Trophoblast cell (in vitro differentiated cells and primary cell): ENCODE measurements around the gene MAT2A.

ENCODE experiments used
- DNase-seq, 2 donors: peaks; one replicate each; pipeline ENCODE4 v3.0.0-alpha.2; 2016
- H2AFZ ChIP-seq: 2 replicates; pipeline ENCODE4 v1.6.1; 2013; ENCODE audit warnings: low read length, moderate library complexity, mild to moderate bottlenecking; ENCODE audit not compliant: insufficient read depth, poor library complexity
- H2AK5ac ChIP-seq: 2 replicates; pipeline ENCODE4 v1.6.1; 2013; ENCODE audit warnings: mild to moderate bottlenecking, low read length
- H2BK120ac ChIP-seq: 2 replicates; pipeline ENCODE4 v1.6.1; 2013; ENCODE audit warnings: low read length, mild to moderate bottlenecking, moderate library complexity; ENCODE audit not compliant: insufficient read depth, poor library complexity
- H2BK12ac ChIP-seq: 2 replicates; pipeline ENCODE4 v1.6.1; 2013; ENCODE audit warnings: mild to moderate bottlenecking, low read length, moderate library complexity
- H2BK5ac ChIP-seq: 2 replicates; pipeline ENCODE4 v1.6.1; 2013; ENCODE audit warnings: low read length, low read depth, moderate library complexity, mild to moderate bottlenecking; ENCODE audit not compliant: poor library complexity
- H3K14ac ChIP-seq: 2 replicates; pipeline ENCODE4 v1.6.1; 2013; ENCODE audit warnings: mild to moderate bottlenecking, low read length
- H3K18ac ChIP-seq: 2 replicates; pipeline ENCODE4 v1.6.1; 2013; ENCODE audit warnings: mild to moderate bottlenecking, low read length
- H3K23ac ChIP-seq: 2 replicates; pipeline ENCODE4 v1.6.1; 2013; ENCODE audit warnings: low read length
- H3K27ac ChIP-seq: 2 replicates; pipeline ENCODE4 v1.5.1; 2013; ENCODE audit warnings: low read depth, mild to moderate bottlenecking, inconsistent platforms, low read length, moderate library complexity
- H3K27me3 ChIP-seq: 2 replicates; pipeline ENCODE4 v1.6.1; 2013; ENCODE audit warnings: inconsistent platforms, mild to moderate bottlenecking, low read length, moderate library complexity; ENCODE audit not compliant: insufficient read depth
- H3K36me3 ChIP-seq, 2 experiments: 1 replicate in 1 of 2; 2 replicates in 1 of 2; pipeline ENCODE4 v1.6.1; 2013; ENCODE audit warnings: low read length in 2 of 2, mild to moderate bottlenecking in 2 of 2, moderate library complexity in 1 of 2; ENCODE audit not compliant: insufficient read depth in 2 of 2, control insufficient read depth in 1 of 2
- H3K4ac ChIP-seq: 2 replicates; pipeline ENCODE4 v1.6.1; 2013; ENCODE audit warnings: low read depth, mild to moderate bottlenecking, low read length, moderate library complexity
- H3K4me1 ChIP-seq, 2 experiments: 1 replicate in 1 of 2; 2 replicates in 1 of 2; pipeline ENCODE4 v1.6.1; 2013; ENCODE audit warnings: low read length in 2 of 2, mild to moderate bottlenecking in 2 of 2, moderate library complexity in 1 of 2; ENCODE audit not compliant: insufficient read depth in 2 of 2, control insufficient read depth in 1 of 2
- H3K4me2 ChIP-seq: 2 replicates; pipeline ENCODE4 v1.6.1; 2013; ENCODE audit warnings: inconsistent platforms, mild to moderate bottlenecking, low read length, moderate library complexity
- H3K4me3 ChIP-seq: 2 replicates; pipeline ENCODE4 v1.5.1; 2013; ENCODE audit warnings: mild to moderate bottlenecking, low read depth, low read length, inconsistent platforms
- H3K79me1 ChIP-seq: one replicate; pipeline ENCODE4 v1.6.1; 2013; ENCODE audit warnings: low read length
- H3K79me2 ChIP-seq: 2 replicates; pipeline ENCODE4 v1.6.1; 2013; ENCODE audit warnings: low read length, mild to moderate bottlenecking; ENCODE audit not compliant: control insufficient read depth, insufficient read depth, poor library complexity
- H3K9ac ChIP-seq: 2 replicates; pipeline ENCODE4 v1.6.1; 2013; ENCODE audit warnings: mild to moderate bottlenecking, low read length
- H3K9me3 ChIP-seq: 2 replicates; pipeline ENCODE4 v1.6.1; 2013; ENCODE audit warnings: low read depth, mild to moderate bottlenecking, control low read depth, inconsistent platforms, low read length; ENCODE audit not compliant: insufficient read depth
- H4K12ac ChIP-seq: 2 replicates; pipeline ENCODE4 v1.6.1; 2013; ENCODE audit warnings: low read depth, mild to moderate bottlenecking, low read length, moderate library complexity
- H4K8ac ChIP-seq: 2 replicates; pipeline ENCODE4 v1.6.1; 2013; ENCODE audit warnings: low read depth, mild to moderate bottlenecking, low read length, moderate library complexity
- H4K91ac ChIP-seq: one replicate; pipeline ENCODE4 v1.6.1; 2013; ENCODE audit warnings: low read depth, mild to moderate bottlenecking, low read length, moderate library complexity
- WGBS: extraction: QIAGEN DNeasy Blood & Tissue Kit; methylation state at CpG from one replicate; pipeline ENCODE4 v1.1.7; 2013; ENCODE audit warnings: missing lambda C conversion rate; ENCODE audit not compliant: insufficient read length, insufficient coverage; ENCODE audit errors: extremely low coverage; 5-methylcytosine and 5-hydroxymethylcytosine counted together

Gene MAT2A

DNA sequence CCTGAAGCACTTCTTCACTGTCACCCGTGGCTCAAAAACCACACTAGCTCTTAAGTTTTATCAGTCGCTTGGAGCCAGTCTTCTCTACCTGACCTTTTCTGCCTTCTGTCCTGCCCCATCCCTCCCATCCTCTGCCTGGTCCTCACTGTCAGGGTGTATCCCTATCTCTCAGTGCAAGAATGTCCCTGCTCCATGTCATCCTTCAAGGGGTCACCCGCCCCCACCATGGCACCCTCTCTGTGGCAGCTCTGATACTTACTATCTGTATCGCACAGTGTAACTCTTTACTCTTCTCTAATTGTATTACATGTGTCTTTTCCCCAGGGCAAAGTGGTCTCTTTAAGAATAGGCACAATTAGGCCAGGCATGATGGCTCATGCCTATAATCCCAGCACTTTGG lies 49.7 kb downstream of the MAT2A start:
- no peaks in the 10 kb centered on the region for H3K36me3 ChIP-seq
- no peaks in the 10 kb centered on the region for H3K9me3 ChIP-seq
- WGBS = no CpG with 5 or more reads among the region's 4 CpGs
- no peak overlapping the region for H3K4me3 ChIP-seq
- H4K91ac ChIP-seq = no peak overlapping the region
- no peak overlapping the region for H2AFZ ChIP-seq
- no peak for DNase-seq
- no peaks in the 10 kb centered on the region for H3K27me3 ChIP-seq
- peaks cover 4% of the 10 kb centered on the region for H3K79me1 ChIP-seq
- H3K4me1 ChIP-seq = peaks cover 23 to 31% of the 10 kb centered on the region in 2 experiments
- no peak overlapping the region for H2BK120ac ChIP-seq
- no peak overlapping the region for H3K23ac ChIP-seq
- H3K27ac ChIP-seq = no peak overlapping the region
- no peak overlapping the region for H2AK5ac ChIP-seq
- H3K18ac ChIP-seq = no peak overlapping the region
- no peak overlapping the region for H3K9ac ChIP-seq
- H3K4ac ChIP-seq = no peak overlapping the region
- no peak overlapping the region for H2BK5ac ChIP-seq
- no peak overlapping the region for H4K12ac ChIP-seq
- H3K4me2 ChIP-seq = no peak overlapping the region
- no peak overlapping the region for H2BK12ac ChIP-seq
- H4K8ac ChIP-seq = no peak overlapping the region
- no peaks in the 10 kb centered on the region for H3K79me2 ChIP-seq
- no peak overlapping the region for H3K14ac ChIP-seq

DNA sequence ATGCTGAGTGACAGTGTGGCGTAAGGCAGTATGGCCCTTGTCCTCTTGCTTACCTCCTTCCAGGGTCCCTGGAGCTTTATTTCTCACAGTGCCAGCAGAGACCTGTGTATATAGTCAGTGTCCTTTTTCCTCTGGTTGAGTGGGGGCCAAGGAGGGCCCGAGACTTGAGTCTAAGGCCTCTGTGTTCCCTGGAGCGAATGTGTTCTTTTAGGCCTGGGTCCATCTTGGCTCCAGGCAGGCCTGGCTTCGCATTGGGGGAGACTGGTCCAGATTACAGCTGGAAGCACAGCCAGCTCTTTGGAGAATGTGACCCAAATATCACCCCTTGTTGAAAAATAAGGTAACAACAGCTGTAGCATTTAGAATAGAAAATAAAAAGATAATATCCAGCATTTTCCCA lies 50.2 kb downstream of the MAT2A start:
- no CpG with 5 or more reads among the region's 4 CpGs for WGBS
- Histone ChIP-seq H2BK12ac (no peak overlapping the region), H3K4me1 (peaks cover 23 to 31% of the 10 kb centered on the region in 2 experiments), H3K27ac (no peak overlapping the region), H3K36me3 (no peaks in the 10 kb centered on the region), H3K79me2 (no peaks in the 10 kb centered on the region), H3K23ac (no peak overlapping the region), H3K4me2 (no peak overlapping the region), H3K9me3 (no peaks in the 10 kb centered on the region), H3K79me1 (peaks cover 4% of the 10 kb centered on the region), H3K14ac (no peak overlapping the region), H4K91ac (no peak overlapping the region), H3K4me3 (no peak overlapping the region), H3K4ac (no peak overlapping the region), H4K8ac (no peak overlapping the region), H2BK5ac (no peak overlapping the region), H4K12ac (no peak overlapping the region), H3K18ac (no peak overlapping the region), H2BK120ac (no peak overlapping the region), H3K9ac (no peak overlapping the region), H2AFZ (no peak overlapping the region), H3K27me3 (no peaks in the 10 kb centered on the region), H2AK5ac (no peak overlapping the region)
- DNase-seq = no peak

DNA sequence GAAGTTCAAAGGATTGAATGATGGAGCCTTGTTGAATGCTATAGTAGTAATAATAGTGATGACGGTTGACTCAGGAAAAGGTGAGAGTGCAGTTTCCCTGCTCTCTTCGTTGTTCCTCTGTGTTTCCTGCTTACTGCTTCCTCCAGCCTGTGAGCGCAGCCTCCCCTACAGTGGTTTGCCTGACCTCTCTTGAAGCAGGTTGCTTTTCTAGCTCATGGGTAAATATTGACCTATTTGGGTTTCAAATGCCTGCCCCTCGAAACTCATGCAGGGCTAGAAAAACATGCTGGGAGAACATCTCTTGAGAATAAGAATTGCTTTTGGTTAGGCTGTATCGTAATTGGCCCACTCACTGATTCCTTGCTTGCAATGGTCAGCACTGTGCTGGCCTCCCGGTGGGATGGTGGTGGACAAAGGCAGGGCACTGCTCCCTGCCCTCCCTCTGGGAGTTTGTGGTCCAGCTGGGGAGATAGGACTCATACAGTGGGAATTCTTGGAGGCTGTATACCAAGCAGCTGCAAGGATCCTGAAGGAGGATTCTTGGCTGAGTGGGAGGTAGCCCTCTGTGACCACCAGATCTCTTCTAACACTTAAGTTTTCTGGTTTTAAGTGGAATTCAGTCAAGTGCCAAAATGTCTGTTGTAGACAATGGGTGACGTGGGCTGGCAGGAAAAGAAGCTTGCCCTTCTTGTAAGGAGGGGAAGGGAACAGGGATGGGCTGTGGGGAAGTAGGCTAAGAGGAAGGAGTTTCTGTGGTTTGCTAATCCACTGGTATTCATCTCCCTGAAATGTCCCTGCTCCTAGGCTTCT lies 51.2 kb downstream of the MAT2A start:
- Histone ChIP-seq H2BK12ac (no peak overlapping the region), H4K12ac (no peak overlapping the region), H2AFZ (no peak overlapping the region), H3K27me3 (no peaks in the 10 kb centered on the region), H3K4me1 (peaks cover 14 to 21% of the 10 kb centered on the region in 2 experiments), H3K23ac (no peak overlapping the region), H4K8ac (no peak overlapping the region), H3K4me3 (no peak overlapping the region), H3K27ac (no peak overlapping the region), H3K79me2 (no peaks in the 10 kb centered on the region), H3K4me2 (no peak overlapping the region), H3K79me1 (peaks cover 7% of the 10 kb centered on the region), H3K36me3 (no peaks in the 10 kb centered on the region), H3K18ac (no peak overlapping the region), H3K14ac (no peak overlapping the region), H3K9me3 (no peaks in the 10 kb centered on the region), H3K4ac (no peak overlapping the region), H3K9ac (no peak overlapping the region), H2BK5ac (no peak overlapping the region), H2BK120ac (no peak overlapping the region), H2AK5ac (no peak overlapping the region), H4K91ac (no peak overlapping the region)
- no CpG with 5 or more reads among the region's 7 CpGs for WGBS
- DNase-seq = no peak

DNA sequence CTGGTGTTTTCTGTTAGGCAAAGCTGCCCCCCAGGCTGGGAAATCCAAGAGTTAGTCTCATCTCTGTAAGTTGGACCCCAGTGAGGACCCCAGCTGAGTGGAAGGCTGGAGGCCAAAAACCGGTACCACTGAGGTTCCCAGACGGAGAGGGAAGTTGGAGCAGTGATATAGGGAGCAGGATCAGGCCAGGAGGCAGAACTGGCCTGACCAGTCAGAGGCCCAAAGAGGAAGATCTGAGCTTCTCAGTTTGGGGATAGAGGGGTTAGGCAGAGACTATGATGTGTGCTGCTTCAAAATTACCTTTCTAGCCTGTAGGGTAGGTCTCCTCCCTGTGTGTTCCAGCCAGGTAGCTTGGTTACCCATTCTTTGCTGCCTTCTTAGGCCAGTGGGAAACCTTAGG lies 52.0 kb downstream of the MAT2A start:
- Histone ChIP-seq H3K36me3 (no peaks in the 10 kb centered on the region), H2BK120ac (no peak overlapping the region), H4K8ac (no peak overlapping the region), H4K91ac (no peak overlapping the region), H3K27ac (no peak overlapping the region), H3K4ac (no peak overlapping the region), H3K14ac (no peak overlapping the region), H2AK5ac (no peak overlapping the region), H3K18ac (no peak overlapping the region), H3K4me2 (no peak overlapping the region), H3K79me1 (peaks cover 7% of the 10 kb centered on the region), H2BK5ac (no peak overlapping the region), H3K79me2 (peaks cover 4% of the 10 kb centered on the region), H2BK12ac (no peak overlapping the region), H3K9ac (no peak overlapping the region), H2AFZ (no peak overlapping the region), H3K9me3 (no peaks in the 10 kb centered on the region), H4K12ac (no peak overlapping the region), H3K4me1 (peaks cover 10 to 17% of the 10 kb centered on the region in 2 experiments), H3K23ac (no peak overlapping the region), H3K4me3 (no peak overlapping the region), H3K27me3 (no peaks in the 10 kb centered on the region)
- DNase-seq = no peak
- no CpG with 5 or more reads among the region's 2 CpGs for WGBS
